Tibial nerve (tissue), 4 donors: ENCODE data around the gene CAMKK1.

Experiments
- CTCF ChIP-seq, 5 experiments: fragments of 200-600 bp in 3 of 5; fragments of 450-650 bp in 2 of 5; sonication (generic) in 3 of 5; IDR thresholded peaks; one replicate each; pipeline ENCODE4 v1.5.1; 2016 to 2019; ENCODE audit warnings: antibody characterized with exemption in 5 of 5, mild to moderate bottlenecking in 3 of 5, moderate library complexity in 2 of 5
- EP300 ChIP-seq, 2 donors: sonication (generic); formaldehyde crosslinking; IDR thresholded peaks; one replicate each; pipeline ENCODE4 v1.6.1; 2017; ENCODE audit warnings: antibody characterized with exemption in 2 of 2, mild to moderate bottlenecking in 1 of 2
- POLR2A ChIP-seq, 2 donors: fragments of 450-650 bp; IDR thresholded peaks; one replicate each; pipeline ENCODE4 v1.6.1; 2017; ENCODE audit warnings: antibody characterized with exemption in 2 of 2, mild to moderate bottlenecking in 2 of 2, moderate library complexity in 2 of 2

GRCh38 chr17:3918372-3919122 lies 25.7 kb upstream of the CAMKK1 start:
- TF ChIP-seq CTCF (IDR thresholded peaks at IDR 0.05) (no peak), EP300 (IDR thresholded peaks at IDR 0.05) (no peak), POLR2A (IDR thresholded peaks at IDR 0.05) (no peak)
